SH-SY5Y (cell line): Measurements from ENCODE around the gene TMEM131.

Experiments
- GATA2 ChIP-seq: IDR thresholded peaks from 2 replicates; pipeline ENCODE4 v1.6.1; 2011; ENCODE audit warnings: mild to moderate bottlenecking, low read depth, low read length
- GATA3 ChIP-seq: IDR thresholded peaks from 2 replicates; pipeline ENCODE4 v1.6.1; 2011; ENCODE audit warnings: low read depth, mild to moderate bottlenecking, low read length, moderate library complexity

Gene TMEM131

GRCh38 chr2:98006378-98006777 lies 10.6 kb upstream of the TMEM131 start:
- TF ChIP-seq GATA2 (no peak), GATA3 (no peak)

- TF ChIP-seq GATA3 (no peak), GATA2 (no peak)
Observed at GRCh38 chr2:98004613-98005012, 8.9 kb upstream of the TMEM131 start.

DNA sequence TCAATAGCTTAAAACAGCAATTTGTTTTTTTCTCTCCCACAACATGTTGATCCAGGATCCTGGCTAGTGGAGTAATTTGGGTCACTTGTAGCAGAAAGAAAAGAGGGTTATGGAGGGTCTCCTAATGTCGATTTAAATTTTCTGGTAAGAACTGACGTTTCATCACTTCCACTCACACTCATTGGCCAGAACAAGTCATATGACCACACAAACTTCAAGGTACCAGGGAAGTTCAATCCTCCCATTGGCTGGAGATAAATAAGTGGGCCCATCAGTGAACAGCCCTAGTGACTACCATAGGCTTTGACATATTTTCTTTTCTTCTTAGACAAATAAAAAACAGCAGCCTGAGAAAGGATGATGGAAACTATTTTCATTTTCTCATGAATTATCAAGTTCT lies 8.3 kb upstream of the TMEM131 start:
- TF ChIP-seq GATA2 (no peak), GATA3 (no peak)

GRCh38 chr2:97999536-97999935 lies 3.8 kb upstream of the TMEM131 start:
- no peak for TF ChIP-seq GATA2
- no peak for TF ChIP-seq GATA3

DNA sequence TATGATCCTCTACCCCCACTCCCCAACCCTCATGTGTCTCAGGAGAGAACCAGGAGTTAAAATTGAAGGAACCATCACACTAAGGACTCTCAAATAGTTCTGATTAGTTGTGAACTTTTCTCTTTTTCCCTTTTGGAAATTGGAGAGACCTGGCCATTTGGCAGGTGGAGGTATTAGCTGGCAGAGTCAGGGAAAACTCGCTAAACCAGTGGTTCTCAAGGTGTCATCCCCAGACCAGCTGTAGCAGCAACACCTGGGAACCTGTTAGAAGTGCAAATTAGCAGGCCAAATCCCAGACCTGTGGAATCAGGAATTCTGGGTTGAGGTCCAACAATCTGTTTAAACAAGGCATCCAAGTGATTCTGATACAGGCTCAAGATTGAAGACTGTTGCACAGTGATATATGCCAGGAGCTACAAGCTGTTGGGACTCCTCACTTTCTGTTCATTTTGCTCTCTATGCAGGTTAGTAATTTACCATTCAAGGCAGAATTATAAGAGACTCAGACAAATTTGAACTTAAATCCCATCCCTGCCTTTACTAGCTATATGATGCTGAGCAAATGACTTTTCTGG lies 2.8 kb upstream of the TMEM131 start:
- TF ChIP-seq GATA3 (no peak), GATA2 (no peak)

- TF ChIP-seq GATA2: no peak
- TF ChIP-seq GATA3: no peak
Observed at GRCh38 chr2:97997784-97998392, 2.1 kb upstream of the TMEM131 start.

DNA sequence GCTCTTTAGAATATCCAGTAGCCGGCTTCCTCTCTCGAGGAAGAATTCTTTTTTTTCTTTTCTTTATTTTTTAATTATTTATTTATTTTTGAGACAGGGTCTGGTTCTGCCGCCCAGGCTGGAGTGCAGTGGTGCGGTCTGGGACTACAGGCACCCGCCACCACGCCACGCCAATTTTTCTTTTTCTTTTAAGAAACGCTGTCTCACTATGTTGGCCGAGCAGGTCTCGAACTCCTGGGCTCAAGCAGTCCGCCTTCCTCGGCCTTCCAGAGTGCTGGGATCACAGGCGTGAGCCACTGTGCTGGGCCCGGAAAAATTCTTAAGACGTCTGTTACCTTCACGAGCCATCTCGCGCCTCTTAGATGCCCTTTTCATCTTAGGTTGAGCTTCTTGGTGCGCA lies 931 bp upstream of the TMEM131 start:
- no peak for TF ChIP-seq GATA2

- no peak for TF ChIP-seq GATA2
- no peak for TF ChIP-seq GATA3
Observed at GRCh38 chr2:97995026-97995733, 568 bp downstream of the TMEM131 start.

DNA sequence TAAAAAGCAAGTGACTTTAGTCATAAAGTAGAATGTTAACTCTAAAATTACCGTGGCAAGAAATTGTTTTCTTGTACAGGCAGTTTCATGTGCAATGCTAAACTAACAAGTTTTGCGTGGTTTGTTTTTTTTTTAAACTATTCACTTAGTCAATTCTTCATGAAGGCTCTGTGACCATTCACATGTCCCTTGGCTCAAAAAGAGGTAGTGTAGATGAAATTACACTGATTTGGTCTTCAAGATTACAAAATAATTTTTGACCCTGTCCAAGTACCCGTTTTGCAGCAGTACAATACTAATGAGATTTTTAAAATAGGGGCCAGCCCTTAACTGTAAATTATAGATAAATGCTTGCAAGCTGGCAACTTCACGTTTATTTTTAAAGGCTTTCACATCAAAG lies 1.3 kb downstream of the TMEM131 start:
- no peak for TF ChIP-seq GATA2
- no peak for TF ChIP-seq GATA3

DNA sequence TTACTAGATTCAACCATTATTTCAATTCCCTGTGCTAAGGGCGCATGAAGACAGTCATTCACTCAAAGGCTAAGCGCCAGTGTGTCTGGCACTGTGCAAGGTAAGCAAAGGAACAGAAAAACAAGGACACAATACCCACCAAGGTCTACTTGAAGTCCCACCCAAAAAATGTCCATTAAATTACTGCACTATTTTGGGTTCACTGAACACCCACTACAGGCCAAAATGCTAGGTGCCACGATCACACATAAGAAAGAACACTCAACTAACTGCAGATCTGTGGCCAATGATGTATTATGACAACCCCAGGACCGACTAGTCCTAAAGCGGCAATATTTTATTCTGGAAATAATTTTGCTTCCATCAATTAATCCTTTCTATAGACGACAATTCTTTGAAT lies 1.8 kb downstream of the TMEM131 start:
- TF ChIP-seq GATA3 (no peak), GATA2 (no peak)

GRCh38 chr2:97992836-97993825 lies 2.6 kb downstream of the TMEM131 start:
- TF ChIP-seq GATA3 (no peak), GATA2 (no peak)

- TF ChIP-seq GATA2 (no peak), GATA3 (no peak)
Observed at GRCh38 chr2:97991081-97991856, 4.5 kb downstream of the TMEM131 start.

GRCh38 chr2:97988722-97989121 lies 7.0 kb downstream of the TMEM131 start:
- no peak for TF ChIP-seq GATA2
- TF ChIP-seq GATA3: no peak

DNA sequence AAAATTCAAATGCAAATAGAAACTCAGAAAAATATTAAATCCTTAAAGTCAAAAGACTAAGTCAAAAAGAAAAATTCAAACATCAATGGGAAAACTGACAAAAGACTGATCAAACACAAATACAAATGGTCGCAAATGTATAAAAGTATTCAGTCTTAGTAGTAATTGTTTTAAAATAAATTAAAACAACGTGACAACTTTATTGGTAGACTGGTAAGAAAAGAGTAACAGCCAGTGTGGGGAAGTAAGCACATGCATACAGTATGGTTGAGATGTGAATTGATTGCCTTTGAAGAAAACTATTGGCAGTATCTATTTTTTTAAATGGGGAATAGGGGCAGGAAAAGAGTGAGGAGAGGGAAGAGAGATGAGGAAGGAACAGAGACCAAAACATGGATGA lies 9.8 kb downstream of the TMEM131 start:
- no peak for TF ChIP-seq GATA2
- no peak for TF ChIP-seq GATA3
